HEK293 (cell line): ENCODE measurements around the gene ZBTB20.

Experiments
- CTCF ChIA-PET: fragments of 350-600 bp; formaldehyde crosslinking; extraction: SDS; loops from one replicate; lab custom pipeline; 2021; ENCODE audit warnings: antibody characterized with exemption; lab: Yijun Ruan, JAX
- POLR2A ChIA-PET: fragments of 300-600 bp; formaldehyde crosslinking; extraction: SDS; loops from one replicate; lab custom pipeline; 2020; ENCODE audit warnings: antibody characterized with exemption, inconsistent platforms; lab: Yijun Ruan, JAX
- H3K27ac ChIP-seq: fragments of 200-500 bp; sonication (Bioruptor generic); 2 replicates; pipeline ENCODE4 v1.5.1; 2014; ENCODE audit warnings: low read depth, low read length, control low read depth, inconsistent platforms; ENCODE audit errors: extremely low read depth
- H3K36me3 ChIP-seq, 2 experiments: fragments of 200-500 bp in 1 of 2; sonication (Bioruptor generic) in 1 of 2; 1 replicate in 1 of 2; 2 replicates in 1 of 2; pipeline ENCODE4 v1.5.1; 2014 to 2017; ENCODE audit warnings: inconsistent platforms in 2 of 2, low read length in 2 of 2; ENCODE audit not compliant: control insufficient read depth in 2 of 2, insufficient read depth in 1 of 2
- H3K4me1 ChIP-seq: fragments of 200-500 bp; sonication (Bioruptor generic); 2 replicates; pipeline ENCODE4 v1.5.1; 2014; ENCODE audit warnings: mild to moderate bottlenecking, low read length, inconsistent platforms; ENCODE audit not compliant: control insufficient read depth, insufficient read depth
- H3K4me3 ChIP-seq: 2 replicates; pipeline ENCODE4 v1.5.1; 2011; ENCODE audit warnings: low read depth, mild to moderate bottlenecking, control low read depth, low read length, moderate library complexity
- H3K9me3 ChIP-seq: fragments of 200-500 bp; sonication (Bioruptor generic); 2 replicates; pipeline ENCODE4 v1.5.1; 2014; ENCODE audit warnings: low read depth, low read length, inconsistent platforms; ENCODE audit not compliant: control insufficient read depth, insufficient read depth
- GLIS1 ChIP-seq: fragments of 450-650 bp; formaldehyde crosslinking; IDR thresholded peaks from 2 replicates; pipeline ENCODE4 v1.5.1; 2016; ENCODE audit warnings: missing biosample characterization, missing genetic modification characterization
- KLF9 ChIP-seq: fragments of 450-650 bp; formaldehyde crosslinking; IDR thresholded peaks from 2 replicates; pipeline ENCODE4 v1.5.1; 2016; ENCODE audit warnings: missing biosample characterization, missing genetic modification characterization, low read depth
- MYNN ChIP-seq: fragments of 450-650 bp; formaldehyde crosslinking; IDR thresholded peaks from 2 replicates; pipeline ENCODE4 v1.5.1; 2016; ENCODE audit warnings: missing biosample characterization, missing genetic modification characterization, borderline replicate concordance
- OSR2 ChIP-seq: fragments of 450-650 bp; formaldehyde crosslinking; IDR thresholded peaks from 2 replicates; pipeline ENCODE4 v1.5.1; 2016; ENCODE audit warnings: missing biosample characterization, missing genetic modification characterization
- REPIN1 ChIP-seq: fragments of 450-650 bp; formaldehyde crosslinking; IDR thresholded peaks from 2 replicates; pipeline ENCODE4 v1.5.1; 2017; ENCODE audit warnings: missing biosample characterization, missing genetic modification characterization, low read depth
- REST ChIP-seq: fragments of 450-650 bp; formaldehyde crosslinking; IDR thresholded peaks from 2 replicates; pipeline ENCODE4 v1.5.1; 2016; ENCODE audit warnings: missing biosample characterization, missing genetic modification characterization
- TSHZ1 ChIP-seq: fragments of 450-650 bp; formaldehyde crosslinking; IDR thresholded peaks from 2 replicates; pipeline ENCODE4 v1.5.1; 2016; ENCODE audit warnings: missing biosample characterization, missing genetic modification characterization, borderline replicate concordance
- YY1 ChIP-seq: fragments of 450-650 bp; formaldehyde crosslinking; IDR thresholded peaks from 2 replicates; pipeline ENCODE4 v1.5.1; 2018; ENCODE audit warnings: missing biosample characterization, missing genetic modification characterization
- ZBTB1 ChIP-seq: fragments of 450-650 bp; formaldehyde crosslinking; IDR thresholded peaks from 2 replicates; pipeline ENCODE4 v1.5.1; 2016; ENCODE audit warnings: missing biosample characterization, missing genetic modification characterization
- ZBTB10 ChIP-seq: fragments of 450-650 bp; formaldehyde crosslinking; IDR thresholded peaks from 2 replicates; pipeline ENCODE4 v1.5.1; 2016; ENCODE audit warnings: missing biosample characterization, missing genetic modification characterization
- ZNF10 ChIP-seq: fragments of 450-650 bp; formaldehyde crosslinking; IDR thresholded peaks from 2 replicates; pipeline ENCODE4 v1.5.1; 2017; ENCODE audit warnings: missing biosample characterization, missing genetic modification characterization
- ZNF174 ChIP-seq: fragments of 450-650 bp; formaldehyde crosslinking; IDR thresholded peaks from 2 replicates; pipeline ENCODE4 v1.5.0; 2017; ENCODE audit warnings: missing biosample characterization, mild to moderate bottlenecking, missing genetic modification characterization
- ZNF19 ChIP-seq: fragments of 450-650 bp; formaldehyde crosslinking; IDR thresholded peaks from 2 replicates; pipeline ENCODE4; 2016; ENCODE audit warnings: missing biosample characterization, missing genetic modification characterization, low read depth
- ZNF223 ChIP-seq: fragments of 450-650 bp; formaldehyde crosslinking; IDR thresholded peaks from 2 replicates; pipeline ENCODE4 v1.5.1; 2016; ENCODE audit warnings: missing biosample characterization, missing genetic modification characterization
- ZNF24 ChIP-seq: fragments of 450-650 bp; formaldehyde crosslinking; IDR thresholded peaks from 2 replicates; pipeline ENCODE4 v1.5.1; 2016; ENCODE audit warnings: missing biosample characterization, missing genetic modification characterization
- ZNF248 ChIP-seq: fragments of 450-650 bp; formaldehyde crosslinking; IDR thresholded peaks from 2 replicates; pipeline ENCODE4 v1.5.1; 2017; ENCODE audit warnings: missing biosample characterization, missing genetic modification characterization
- ZNF621 ChIP-seq: fragments of 450-650 bp; formaldehyde crosslinking; IDR thresholded peaks from 2 replicates; pipeline ENCODE4 v1.5.1; 2017; ENCODE audit warnings: missing biosample characterization, missing genetic modification characterization
- ZNF626 ChIP-seq: fragments of 450-650 bp; sonication (Bioruptor Pico); formaldehyde crosslinking; IDR thresholded peaks from 2 replicates; pipeline ENCODE4 v1.5.1; 2018; ENCODE audit warnings: missing biosample characterization, missing genetic modification characterization, inconsistent platforms
- ZNF660 ChIP-seq: fragments of 450-650 bp; IDR thresholded peaks from 2 replicates; pipeline ENCODE4 v1.5.1; 2018; ENCODE audit warnings: missing biosample characterization, mild to moderate bottlenecking, missing genetic modification characterization
- ZSCAN18 ChIP-seq: fragments of 450-650 bp; formaldehyde crosslinking; IDR thresholded peaks from 2 replicates; pipeline ENCODE4 v1.5.1; 2016; ENCODE audit warnings: missing biosample characterization, missing genetic modification characterization

ZBTB20 gene

GRCh38 chr3:114506591-114507300 lies 640.3 kb downstream of the ZBTB20 start (continued):
- no peak for TF ChIP-seq TSHZ1 (tag by site-specific recombination)

GRCh38 chr3:114504941-114505628 lies 642.0 kb downstream of the ZBTB20 start:
- POLR2A ChIA-PET = no interaction called here
- CTCF ChIA-PET = no interaction called here

GRCh38 chr3:114502204-114502603 lies 644.9 kb downstream of the ZBTB20 start:
- Histone ChIP-seq H3K36me3 (no peaks in the 10 kb centered on the region), H3K4me3 (no peak overlapping the region), H3K27ac (no peak overlapping the region), H3K4me1 (no peaks in the 10 kb centered on the region), H3K9me3 (no peaks in the 10 kb centered on the region)
- POLR2A ChIA-PET = no interaction called here
- CTCF ChIA-PET = interaction anchor here (0.6 kb wide), 1 partner anchor 53 kb away, joined by 3 read pairs; no protein-coding TSS in a partner anchor
- TF ChIP-seq REST (tag by site-specific recombination) = no peak
- TF ChIP-seq ZBTB1 (tag by site-specific recombination) = no peak
- TF ChIP-seq ZNF223 (tag by site-specific recombination) = no peak
- TF ChIP-seq KLF9 (tag by site-specific recombination) = no peak
- no peak for TF ChIP-seq ZNF19 (tag by site-specific recombination)
- no peak for TF ChIP-seq ZNF174 (tag by site-specific recombination)
- TF ChIP-seq GLIS1 (tag by site-specific recombination) = no peak
- TF ChIP-seq ZNF248 (tag by site-specific recombination) = no peak
- no peak for TF ChIP-seq ZNF621 (tag by site-specific recombination)
- no peak for TF ChIP-seq ZNF10 (tag by site-specific recombination)
- TF ChIP-seq ZSCAN18 (tag by site-specific recombination) = no peak

More at GRCh38 chr3:114504941-114505628, 642.0 kb downstream of the ZBTB20 start:
- H3K4me1 ChIP-seq = no peaks in the 10 kb centered on the region
- no peaks in the 10 kb centered on the region for H3K36me3 ChIP-seq
- TF ChIP-seq ZNF626 (tag by site-specific recombination) = no peak
- no peak for TF ChIP-seq ZNF174 (tag by site-specific recombination)
- TF ChIP-seq REPIN1 (tag by site-specific recombination) = no peak
- TF ChIP-seq ZNF24 (tag by site-specific recombination) = no peak
- no peak for TF ChIP-seq ZNF660
- TF ChIP-seq ZBTB10 (tag by site-specific recombination) = no peak
- no peak for TF ChIP-seq OSR2 (tag by site-specific recombination)
- TF ChIP-seq YY1 (tag by site-specific recombination) = no peak
- TF ChIP-seq MYNN (tag by site-specific recombination) = no peak
- TF ChIP-seq, all 188 proteins: peak for 0
- Histone ChIP-seq H3K9me3 (no peaks in the 10 kb centered on the region), H3K4me3 (no peak overlapping the region), H3K27ac (no peak overlapping the region)
